Measurements from ENCODE around the gene PDGFRB. TPM values are rescaled to one million over a fixed set of nuclear protein-coding genes. Genes with fewer than 3 reads are reported as not detected.

Gene PDGFRB
- polyA plus RNA-seq, 1 donor, result 18.6 TPM

GRCh38 chr5:150116667-150117400 is 38.8 kb downstream of the PDGFRB start:
- Histone ChIP-seq H3K4me1 (ENCODE audit: control insufficient read depth, insufficient read depth, low read length) (peaks cover 3% of the 10 kb centered on the region), H3K27me3 (ENCODE audit: control insufficient read depth, insufficient read depth, low read length) (no peaks in the 10 kb centered on the region), H3K4me3 (ENCODE audit: low read length) (no peak overlapping the region), H3K36me3 (ENCODE audit: control insufficient read depth, insufficient read depth, low read length) (peaks cover 6% of the 10 kb centered on the region), H3K27ac (ENCODE audit: low read length) (no peak overlapping the region), H3K9me3 (ENCODE audit: control insufficient read depth, low read depth, low read length) (peaks cover 3% of the 10 kb centered on the region)
- WGBS (ENCODE audit: insufficient coverage, low lambda C conversion rate), result no CpG with 5 or more reads among the region's 10 CpGs
- DNase-seq, result no peak

DNA sequence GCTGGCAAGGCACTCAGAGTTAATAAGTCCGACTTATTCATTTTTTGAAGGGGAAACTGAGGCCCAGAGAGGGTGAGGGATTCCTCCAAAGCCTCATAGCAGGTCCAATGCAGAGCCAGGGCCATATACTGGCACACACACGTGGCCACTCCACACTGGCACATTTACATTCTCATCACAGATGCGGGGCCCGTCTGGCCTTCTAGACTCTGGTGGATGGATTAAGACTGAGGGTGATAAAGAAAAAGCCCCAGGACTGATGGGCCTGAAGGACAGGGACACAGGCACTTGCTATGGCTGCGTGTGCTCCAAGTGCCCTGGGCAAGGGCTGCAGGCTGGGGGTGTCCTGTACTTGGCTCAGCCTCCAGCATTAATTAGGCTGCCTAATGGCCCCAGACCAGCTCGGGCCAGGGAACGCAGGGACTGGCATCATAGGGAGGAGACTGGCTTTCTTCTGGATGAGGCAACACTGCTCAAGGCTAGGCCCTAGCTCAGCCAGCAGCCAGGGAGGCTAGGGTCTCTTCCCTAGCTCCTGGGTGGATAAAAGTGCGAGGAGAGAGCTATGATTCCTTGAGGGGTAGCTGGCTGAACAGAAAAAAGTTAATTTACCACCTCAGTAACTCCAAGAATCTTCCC is 40.8 kb downstream of the PDGFRB start:
- H3K27me3 ChIP-seq (ENCODE audit: control insufficient read depth, insufficient read depth, low read length), result no peaks in the 10 kb centered on the region
- no CpG with 5 or more reads among the region's 8 CpGs for WGBS (ENCODE audit: insufficient coverage, low lambda C conversion rate)
- no peaks in the 10 kb centered on the region for H3K4me1 ChIP-seq (ENCODE audit: control insufficient read depth, insufficient read depth, low read length)
- H3K36me3 ChIP-seq (ENCODE audit: control insufficient read depth, insufficient read depth, low read length), result peaks cover 6% of the 10 kb centered on the region
- H3K27ac ChIP-seq (ENCODE audit: low read length), result no peak overlapping the region
- peaks cover 3% of the 10 kb centered on the region for H3K9me3 ChIP-seq (ENCODE audit: control insufficient read depth, low read depth, low read length)
- no peak for DNase-seq
- H3K4me3 ChIP-seq (ENCODE audit: low read length), result no peak overlapping the region

DNA sequence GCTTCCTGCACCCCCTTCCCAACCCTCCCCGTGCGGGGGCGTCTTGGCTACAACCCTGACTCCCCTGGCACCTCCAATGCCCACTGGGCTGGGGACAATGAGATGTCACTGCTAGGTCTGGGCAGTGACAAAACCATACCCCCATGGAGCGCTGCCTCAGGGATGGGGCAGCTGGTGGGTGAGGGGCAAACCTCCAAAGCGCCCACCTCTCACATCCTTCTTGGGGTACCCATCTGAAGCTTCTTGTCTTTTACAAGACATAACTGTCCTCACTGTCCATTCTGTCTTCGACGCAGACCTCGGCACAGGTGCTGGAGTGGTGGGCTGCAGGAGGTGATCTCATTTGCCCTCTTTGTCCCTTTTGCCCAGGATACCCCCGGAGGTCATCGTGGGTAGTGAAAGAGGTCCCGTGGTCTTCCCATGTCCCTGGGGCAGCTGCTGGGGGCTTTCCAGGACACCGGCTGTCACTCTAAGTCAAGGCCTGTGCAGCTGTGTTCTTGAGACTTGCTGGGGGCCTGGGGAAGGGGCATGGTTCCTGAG is 41.5 kb downstream of the PDGFRB start:
- no CpG with 5 or more reads among the region's 12 CpGs for WGBS (ENCODE audit: insufficient coverage, low lambda C conversion rate)
- no peak for DNase-seq
- Histone ChIP-seq H3K36me3 (ENCODE audit: control insufficient read depth, insufficient read depth, low read length) (peaks cover 6% of the 10 kb centered on the region), H3K4me1 (ENCODE audit: control insufficient read depth, insufficient read depth, low read length) (no peaks in the 10 kb centered on the region), H3K27me3 (ENCODE audit: control insufficient read depth, insufficient read depth, low read length) (no peaks in the 10 kb centered on the region), H3K4me3 (ENCODE audit: low read length) (no peak overlapping the region), H3K9me3 (ENCODE audit: control insufficient read depth, low read depth, low read length) (peaks cover 3% of the 10 kb centered on the region), H3K27ac (ENCODE audit: low read length) (no peak overlapping the region)

DNA sequence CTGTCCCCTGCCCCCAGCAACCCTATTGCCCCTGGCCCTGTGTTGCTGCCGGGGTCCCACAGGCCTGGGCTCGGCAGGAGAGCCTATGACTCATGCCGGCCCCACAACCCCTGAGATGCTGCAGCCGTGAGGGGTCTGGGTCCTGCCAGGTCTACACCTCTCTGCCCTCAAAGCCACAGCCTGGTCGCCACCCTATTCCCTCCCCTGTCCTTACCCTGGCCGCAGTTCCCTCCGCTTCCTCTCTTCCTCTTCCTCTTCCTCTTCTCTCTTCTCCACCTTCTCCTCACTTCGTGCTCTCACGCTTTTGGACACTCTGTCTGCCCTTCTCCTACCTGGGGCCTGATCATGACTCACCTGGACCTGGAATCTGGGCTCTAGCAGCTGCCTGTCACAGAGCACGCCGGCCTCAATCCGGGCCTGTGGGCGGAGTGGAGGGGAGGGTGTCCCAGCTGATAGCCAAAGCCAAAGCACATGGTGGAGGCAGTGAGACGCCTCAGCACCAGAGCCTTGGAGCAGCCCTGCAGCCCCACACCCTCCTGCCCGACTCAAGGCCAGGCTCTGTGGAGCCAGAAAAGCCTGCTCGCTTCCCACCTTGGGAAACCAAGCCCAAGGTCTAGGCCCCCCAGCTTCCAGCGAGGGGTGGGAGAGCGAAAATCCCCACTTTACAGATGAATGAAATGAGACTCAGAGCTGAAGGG is 42.4 kb downstream of the PDGFRB start:
- Histone ChIP-seq H3K4me1 (ENCODE audit: control insufficient read depth, insufficient read depth, low read length) (peaks cover 5% of the 10 kb centered on the region), H3K36me3 (ENCODE audit: control insufficient read depth, insufficient read depth, low read length) (peaks cover 4% of the 10 kb centered on the region), H3K9me3 (ENCODE audit: control insufficient read depth, low read depth, low read length) (peaks cover 3% of the 10 kb centered on the region), H3K27ac (ENCODE audit: low read length) (no peak overlapping the region), H3K4me3 (ENCODE audit: low read length) (no peak overlapping the region), H3K27me3 (ENCODE audit: control insufficient read depth, insufficient read depth, low read length) (no peaks in the 10 kb centered on the region)
- no peak for DNase-seq
- 77% methylated on average over 3 of the region's 18 CpGs for WGBS (ENCODE audit: insufficient coverage, low lambda C conversion rate)

DNA sequence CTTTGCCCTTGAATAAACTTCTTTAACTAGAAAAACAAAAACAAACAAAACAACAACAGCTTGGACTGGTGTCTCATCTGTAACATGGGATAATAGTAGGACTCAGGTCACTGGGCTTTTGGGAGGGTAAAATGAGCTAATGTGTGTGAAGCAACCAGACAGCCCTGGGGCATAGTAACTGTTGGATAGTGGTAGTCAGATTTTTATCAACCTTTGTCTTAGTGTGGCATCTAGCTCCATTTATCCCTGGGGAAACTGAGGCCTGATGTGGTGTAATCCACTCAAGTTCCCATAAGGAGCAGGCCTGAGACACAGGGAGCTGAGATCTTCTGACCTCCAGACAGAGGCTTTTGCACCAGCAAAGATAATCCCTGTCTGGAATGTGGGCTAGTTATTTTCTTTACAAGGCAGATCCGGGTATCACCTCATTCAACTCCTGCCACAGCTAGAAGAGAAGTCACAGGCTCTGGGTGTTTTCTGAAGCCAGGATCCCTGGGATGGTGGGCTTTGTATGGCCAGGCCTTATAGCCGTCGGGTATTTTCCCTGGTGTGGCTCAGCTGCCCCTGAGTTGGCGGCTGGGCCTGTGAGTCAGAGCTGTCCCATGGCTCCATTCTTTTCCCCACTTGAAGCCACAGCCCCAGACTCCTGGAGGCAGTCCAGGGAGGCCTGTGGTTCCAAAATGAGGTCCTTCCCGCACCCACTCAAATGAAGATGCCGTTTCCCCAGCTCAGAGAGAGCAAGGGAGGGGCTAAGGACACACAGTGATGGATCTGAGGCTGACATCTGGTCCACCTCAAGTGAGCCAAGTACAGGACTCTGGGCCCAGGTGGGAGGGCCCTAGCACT is 43.2 kb downstream of the PDGFRB start:
- Histone ChIP-seq H3K9me3 (ENCODE audit: control insufficient read depth, low read depth, low read length) (peaks cover 3% of the 10 kb centered on the region), H3K4me3 (ENCODE audit: low read length) (no peak overlapping the region), H3K27ac (ENCODE audit: low read length) (no peak overlapping the region), H3K27me3 (ENCODE audit: control insufficient read depth, insufficient read depth, low read length) (no peaks in the 10 kb centered on the region), H3K36me3 (ENCODE audit: control insufficient read depth, insufficient read depth, low read length) (peaks cover 4% of the 10 kb centered on the region), H3K4me1 (ENCODE audit: control insufficient read depth, insufficient read depth, low read length) (peaks cover 13% of the 10 kb centered on the region)
- no CpG with 5 or more reads among the region's 6 CpGs for WGBS (ENCODE audit: insufficient coverage, low lambda C conversion rate)
- DNase-seq, result no peak

- Histone ChIP-seq H3K4me3 (ENCODE audit: low read length) (no peak overlapping the region), H3K9me3 (ENCODE audit: control insufficient read depth, low read depth, low read length) (no peaks in the 10 kb centered on the region), H3K4me1 (ENCODE audit: control insufficient read depth, insufficient read depth, low read length) (peaks cover 26% of the 10 kb centered on the region), H3K27me3 (ENCODE audit: control insufficient read depth, insufficient read depth, low read length) (no peaks in the 10 kb centered on the region), H3K36me3 (ENCODE audit: control insufficient read depth, insufficient read depth, low read length) (peaks cover 4% of the 10 kb centered on the region), H3K27ac (ENCODE audit: low read length) (no peak overlapping the region)
- no CpG with 5 or more reads among the region's 8 CpGs for WGBS (ENCODE audit: insufficient coverage, low lambda C conversion rate)
- DNase-seq, result no peak
Measured at GRCh38 chr5:150111122-150111521, 44.5 kb downstream of the PDGFRB start.

DNA sequence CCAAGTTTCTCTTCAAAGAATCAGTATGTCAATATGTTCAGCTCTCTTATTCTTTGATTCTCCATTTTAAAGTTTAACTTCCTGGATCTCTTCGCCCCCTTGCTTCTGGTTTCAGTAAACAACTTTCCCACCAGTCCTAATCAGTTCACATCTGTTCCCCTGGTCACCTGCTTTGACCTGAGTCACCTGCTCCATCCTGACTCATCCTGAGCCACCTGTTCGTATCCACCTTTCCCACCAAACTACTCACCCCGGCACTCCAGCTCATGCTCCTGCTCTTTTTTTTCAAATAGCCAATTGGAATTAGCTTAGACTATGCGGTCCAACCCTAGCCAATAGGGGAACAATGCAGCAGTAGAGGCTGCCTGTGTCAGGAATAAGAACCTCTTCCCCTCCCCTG is 45.7 kb downstream of the PDGFRB start:
- no CpG with 5 or more reads among the region's 4 CpGs for WGBS (ENCODE audit: insufficient coverage, low lambda C conversion rate)
- DNase-seq, result peak in 1 of 2 donors; percentile 37
- no peak overlapping the region for H3K27ac ChIP-seq (ENCODE audit: low read length)

DNA sequence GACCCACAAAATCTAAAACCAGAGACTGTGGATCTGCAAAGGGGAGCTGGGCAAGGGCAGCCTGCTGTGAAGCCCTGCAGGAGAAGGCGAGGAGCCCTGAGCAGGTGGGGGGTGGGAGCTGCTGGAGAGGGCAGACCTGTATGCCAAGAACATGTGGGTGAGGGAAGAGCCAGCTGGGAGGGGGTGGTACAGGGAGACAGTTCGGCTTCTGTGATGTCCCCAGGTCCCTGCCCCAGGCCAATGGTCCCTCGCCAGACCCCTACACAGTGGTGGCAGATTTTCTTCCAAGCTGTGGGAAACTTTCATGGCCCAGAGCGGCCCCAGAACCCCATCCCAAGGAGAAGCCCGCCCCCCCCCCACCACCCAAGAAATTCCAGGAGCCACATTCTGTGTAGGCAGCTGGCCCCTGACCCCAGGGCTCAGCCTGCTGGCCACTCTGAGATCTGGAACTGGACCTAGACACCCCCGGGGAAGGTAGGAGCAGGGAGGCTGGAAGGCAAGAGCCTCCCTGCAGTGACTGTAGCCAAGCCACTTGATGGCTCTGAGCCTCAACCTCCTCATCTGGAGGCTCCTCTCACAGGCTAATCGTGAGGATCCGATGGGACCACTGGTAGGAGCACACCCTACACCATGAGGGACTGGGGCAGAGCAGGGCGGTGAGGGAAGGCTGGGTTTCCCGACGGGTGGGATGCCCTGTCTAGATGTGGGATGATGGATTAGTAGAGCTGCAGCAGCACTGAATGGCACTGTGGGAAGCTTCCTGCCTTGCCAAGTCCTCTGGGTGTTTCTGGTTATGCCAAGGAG is 46.7 kb downstream of the PDGFRB start:
- no peak overlapping the region for H3K27ac ChIP-seq (ENCODE audit: low read length)
- H3K4me1 ChIP-seq (ENCODE audit: control insufficient read depth, insufficient read depth, low read length), result peaks cover 34% of the 10 kb centered on the region
- H3K9me3 ChIP-seq (ENCODE audit: control insufficient read depth, low read depth, low read length), result no peaks in the 10 kb centered on the region
- no peak overlapping the region for H3K4me3 ChIP-seq (ENCODE audit: low read length)
- H3K27me3 ChIP-seq (ENCODE audit: control insufficient read depth, insufficient read depth, low read length), result no peaks in the 10 kb centered on the region
- H3K36me3 ChIP-seq (ENCODE audit: control insufficient read depth, insufficient read depth, low read length), result no peaks in the 10 kb centered on the region
- no CpG with 5 or more reads among the region's 11 CpGs for WGBS (ENCODE audit: insufficient coverage, low lambda C conversion rate)
- DNase-seq, result peak in 1 of 2 donors; percentile 1

More for the DNA sequence above, 45.7 kb downstream of the PDGFRB start:
- H3K9me3 ChIP-seq (ENCODE audit: control insufficient read depth, low read depth, low read length), result no peaks in the 10 kb centered on the region
- H3K27me3 ChIP-seq (ENCODE audit: control insufficient read depth, insufficient read depth, low read length), result no peaks in the 10 kb centered on the region
- H3K4me1 ChIP-seq (ENCODE audit: control insufficient read depth, insufficient read depth, low read length), result peaks cover 34% of the 10 kb centered on the region
- H3K36me3 ChIP-seq (ENCODE audit: control insufficient read depth, insufficient read depth, low read length), result peaks cover 2% of the 10 kb centered on the region
- no peak overlapping the region for H3K4me3 ChIP-seq (ENCODE audit: low read length)

DNA sequence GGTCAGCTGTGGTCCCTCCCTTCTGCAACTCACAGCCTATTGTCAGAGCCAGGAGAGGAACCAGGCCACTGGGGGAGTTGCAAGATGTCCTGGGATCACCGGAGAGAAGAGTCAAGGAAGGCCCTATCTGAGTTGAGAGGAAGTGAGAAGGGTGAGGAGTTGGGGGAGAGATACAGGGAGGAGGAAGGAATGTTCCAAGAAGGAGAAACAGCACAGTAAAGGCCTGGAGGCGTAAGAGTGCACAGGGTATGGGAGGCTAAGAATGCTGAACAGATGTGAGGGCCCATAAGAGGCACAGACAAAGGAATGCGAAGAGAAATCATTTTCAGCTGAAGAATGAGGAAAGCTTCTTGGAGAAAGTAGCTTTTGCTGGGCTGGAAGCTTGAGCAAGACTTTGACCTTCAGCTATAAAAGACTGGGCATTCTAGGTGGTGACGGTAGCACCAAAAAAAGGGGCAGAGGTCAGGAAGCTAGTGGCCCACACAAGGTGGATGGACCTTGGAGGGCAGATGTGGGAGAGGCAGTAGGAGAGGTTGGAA is 47.7 kb downstream of the PDGFRB start:
- Histone ChIP-seq H3K27ac (ENCODE audit: low read length) (peak overlapping the region; percentile 57), H3K9me3 (ENCODE audit: control insufficient read depth, low read depth, low read length) (no peaks in the 10 kb centered on the region), H3K27me3 (ENCODE audit: control insufficient read depth, insufficient read depth, low read length) (no peaks in the 10 kb centered on the region), H3K36me3 (ENCODE audit: control insufficient read depth, insufficient read depth, low read length) (no peaks in the 10 kb centered on the region), H3K4me3 (ENCODE audit: low read length) (no peak overlapping the region), H3K4me1 (ENCODE audit: control insufficient read depth, insufficient read depth, low read length) (peaks cover 34% of the 10 kb centered on the region)
- DNase-seq, result peak; percentile 80 to 88
- 62% methylated on average over 2 of the region's 4 CpGs for WGBS (ENCODE audit: insufficient coverage, low lambda C conversion rate)
